Gastroesophageal sphincter (tissue), 4 donors: Measurements from ENCODE around the gene GOLGA8A. TPM values are rescaled to one million over a fixed set of nuclear protein-coding genes. Genes with fewer than 3 reads are reported as not detected.
A peak's percentile ranks its signal among the peaks of the same experiment; 100 is the strongest.

Experiments
- ATAC-seq: fragments of 150-250 bp; one replicate; pipeline ENCODE4 v1.9.1; 2016; ENCODE audit warnings: mild to moderate bottlenecking, moderate library complexity
- H3K27ac ChIP-seq, 4 donors: fragments of 200-600 bp; sonication (generic) in 3 of 4; 1 replicate in 3 of 4; 2 replicates in 1 of 4; pipeline ENCODE4 v1.5.1; 2016 to 2019
- H3K27me3 ChIP-seq: fragments of 200-600 bp; sonication (generic); one replicate; pipeline ENCODE4 v1.5.1; 2019
- H3K36me3 ChIP-seq, 2 donors: fragments of 200-600 bp; sonication (generic); one replicate each; pipeline ENCODE4 v1.5.1; 2019; ENCODE audit warnings: control low read depth in 1 of 2
- H3K4me1 ChIP-seq, 3 donors: fragments of 200-600 bp; sonication (generic); 1 replicate in 2 of 3; 2 replicates in 1 of 3; pipeline ENCODE4 v1.5.1; 2016 to 2019; ENCODE audit warnings: control low read depth in 2 of 3
- H3K4me3 ChIP-seq, 2 donors: fragments of 200-600 bp; sonication (generic); one replicate each; pipeline ENCODE4 v1.5.1; 2019; ENCODE audit warnings: mild to moderate bottlenecking in 1 of 2, moderate library complexity in 1 of 2
- H3K9me3 ChIP-seq, 3 donors: fragments of 200-600 bp; sonication (generic); one replicate each; pipeline ENCODE4 v1.5.1; 2017 to 2019; ENCODE audit warnings: control low read depth in 2 of 3
- EP300 ChIP-seq: sonication (generic); formaldehyde crosslinking; IDR thresholded peaks from one replicate; pipeline ENCODE4 v1.6.1; 2017; ENCODE audit warnings: antibody characterized with exemption, mild to moderate bottlenecking
- POLR2A ChIP-seq, 2 donors: fragments of 450-650 bp; IDR thresholded peaks; one replicate each; pipeline ENCODE4 v1.6.1; 2017; ENCODE audit warnings: antibody characterized with exemption in 2 of 2, mild to moderate bottlenecking in 2 of 2, moderate library complexity in 1 of 2
- POLR2AphosphoS5 ChIP-seq: sonication (generic); formaldehyde crosslinking; IDR thresholded peaks from one replicate; pipeline ENCODE4 v1.6.1; 2017; ENCODE audit warnings: antibody characterized with exemption
- WGBS, 2 donors: methylation state at CpG; one replicate each; pipeline ENCODE4 v1.1.5; 2018; ENCODE audit warnings: low coverage in 1 of 2; 5-methylcytosine and 5-hydroxymethylcytosine counted together
- total RNA-seq, 4 donors: library from RNA; depleted of rRNA; stranded (reverse); fragments of >200 nt; gene quantifications; one replicate each; pipeline ENCODE4 v1.1.0, GENCODE V29; 2016
- TF ChIP-seq, protein P1 (sequence below), 4 experiments: fragments of 200-600 bp in 2 of 4; fragments of 450-650 bp in 2 of 4; sonication (generic) in 1 of 4; IDR thresholded peaks; one replicate each; pipeline ENCODE4 v1.5.1; 2017 to 2019; ENCODE audit warnings: antibody characterized with exemption in 4 of 4, mild to moderate bottlenecking in 2 of 4, moderate library complexity in 2 of 4

GOLGA8A gene
- total RNA-seq, 4 donors from 2014 or later: 6.0 to 66.5 (median 27.1) TPM

DNA sequence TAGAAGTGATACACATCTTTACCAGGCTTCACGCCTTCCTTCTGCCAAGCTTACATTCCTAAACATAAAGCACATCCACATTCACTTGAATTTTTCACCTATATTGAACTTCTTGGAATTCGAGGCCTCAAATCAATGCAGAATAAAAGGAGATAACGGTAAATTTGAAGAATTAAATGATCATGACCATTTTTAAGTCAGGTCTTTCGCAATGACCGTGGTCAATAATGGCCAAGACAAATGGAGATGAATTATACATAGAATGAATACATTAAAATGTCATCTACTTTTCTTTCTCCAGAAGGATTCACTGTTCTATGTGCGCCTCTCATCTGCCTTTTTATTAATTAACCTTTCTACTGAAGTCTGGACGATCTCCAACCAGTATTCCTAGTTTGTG is 5.3 kb upstream of the GOLGA8A start:
- TF ChIP-seq EP300: no peak
- no peak for TF ChIP-seq POLR2A (IDR thresholded peaks at IDR 0.05)
- TF ChIP-seq, protein P1, sequence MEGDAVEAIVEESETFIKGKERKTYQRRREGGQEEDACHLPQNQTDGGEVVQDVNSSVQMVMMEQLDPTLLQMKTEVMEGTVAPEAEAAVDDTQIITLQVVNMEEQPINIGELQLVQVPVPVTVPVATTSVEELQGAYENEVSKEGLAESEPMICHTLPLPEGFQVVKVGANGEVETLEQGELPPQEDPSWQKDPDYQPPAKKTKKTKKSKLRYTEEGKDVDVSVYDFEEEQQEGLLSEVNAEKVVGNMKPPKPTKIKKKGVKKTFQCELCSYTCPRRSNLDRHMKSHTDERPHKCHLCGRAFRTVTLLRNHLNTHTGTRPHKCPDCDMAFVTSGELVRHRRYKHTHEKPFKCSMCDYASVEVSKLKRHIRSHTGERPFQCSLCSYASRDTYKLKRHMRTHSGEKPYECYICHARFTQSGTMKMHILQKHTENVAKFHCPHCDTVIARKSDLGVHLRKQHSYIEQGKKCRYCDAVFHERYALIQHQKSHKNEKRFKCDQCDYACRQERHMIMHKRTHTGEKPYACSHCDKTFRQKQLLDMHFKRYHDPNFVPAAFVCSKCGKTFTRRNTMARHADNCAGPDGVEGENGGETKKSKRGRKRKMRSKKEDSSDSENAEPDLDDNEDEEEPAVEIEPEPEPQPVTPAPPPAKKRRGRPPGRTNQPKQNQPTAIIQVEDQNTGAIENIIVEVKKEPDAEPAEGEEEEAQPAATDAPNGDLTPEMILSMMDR (IDR thresholded peaks at IDR 0.05): no peak
- TF ChIP-seq POLR2AphosphoS5: no peak
- Histone ChIP-seq H3K9me3 (no peaks in the 10 kb centered on the region), H3K4me3 (no peak overlapping the region), H3K4me1 (peaks cover 0 to 3% (median 0%) of the 10 kb centered on the region in 3 donors), H3K27ac (no peak overlapping the region), H3K27me3 (no peaks in the 10 kb centered on the region), H3K36me3 (no peaks in the 10 kb centered on the region)
- WGBS, 2 donors: 78 to 80% methylated on average over 7 of the region's 7 CpGs
- no peak for ATAC-seq

DNA sequence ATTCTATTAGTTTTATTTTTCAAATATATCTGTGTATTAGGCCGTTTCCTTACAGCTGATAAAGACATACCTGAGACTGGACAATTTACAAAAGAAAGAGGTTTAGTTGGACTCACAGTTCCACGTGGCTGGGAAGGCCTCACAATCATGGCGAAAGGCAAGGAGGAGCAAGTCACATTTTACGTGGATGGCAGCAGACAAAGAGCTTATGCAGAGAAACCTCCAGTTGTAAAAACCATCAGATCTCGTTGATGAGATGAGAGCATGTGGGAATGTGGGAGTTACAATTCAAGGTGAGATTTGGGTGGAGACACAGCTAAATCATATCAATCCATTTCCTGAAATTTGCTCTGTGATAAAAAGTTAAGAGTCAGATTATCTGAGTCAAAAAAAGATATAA is 2.3 kb upstream of the GOLGA8A start:
- Histone ChIP-seq H3K9me3 (no peaks in the 10 kb centered on the region), H3K4me3 (no peak overlapping the region), H3K4me1 (peaks cover 0 to 27% (median 0%) of the 10 kb centered on the region in 3 donors), H3K36me3 (peaks cover 0 to 2% of the 10 kb centered on the region in 2 donors), H3K27me3 (no peaks in the 10 kb centered on the region), H3K27ac (no peak overlapping the region)
- 50 to 59% methylated on average over 1 to 5 of the region's 5 CpGs for WGBS, 2 donors
- no peak for ATAC-seq
- TF ChIP-seq EP300 (no peak), POLR2A (IDR thresholded peaks at IDR 0.05) (no peak), POLR2AphosphoS5 (no peak)
- TF ChIP-seq, protein P1 (IDR thresholded peaks at IDR 0.05): no peak

DNA sequence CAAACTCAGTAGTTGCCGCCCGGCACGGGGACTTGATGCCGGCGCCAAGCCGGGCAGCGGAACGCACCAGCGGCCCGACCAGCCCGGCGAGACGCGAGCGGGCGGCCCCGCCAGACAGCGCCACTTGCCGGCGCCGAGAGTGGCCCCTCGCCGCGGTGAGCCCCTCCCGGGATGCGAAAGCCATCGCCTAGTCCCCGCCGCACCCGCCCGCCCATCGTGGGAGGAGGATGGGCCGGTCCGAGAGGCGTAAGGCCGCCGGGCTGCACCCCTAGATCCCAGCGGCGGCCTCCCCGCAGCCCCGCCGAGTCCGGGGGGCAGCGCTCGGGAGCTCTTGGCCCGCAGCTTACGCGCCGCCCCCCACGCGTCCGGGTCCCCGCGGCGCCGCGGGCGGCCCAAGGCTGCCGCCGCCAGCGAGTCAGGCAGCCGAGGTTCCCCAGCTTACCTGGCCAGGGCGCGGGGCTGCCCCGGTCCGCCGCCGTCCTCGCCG is 609 bp downstream of the GOLGA8A start:
- no peak for TF ChIP-seq POLR2AphosphoS5
- TF ChIP-seq, protein P1 (IDR thresholded peaks at IDR 0.05): peak in 1 of 4 experiments; percentile 18
- peaks cover 0 to 27% (median 0%) of the 10 kb centered on the region in 3 donors for H3K4me1 ChIP-seq
- peak overlapping the region; percentile 76 to 81 for H3K4me3 ChIP-seq
- peak; percentile 71 for ATAC-seq
- H3K36me3 ChIP-seq: peaks cover 0 to 24% of the 10 kb centered on the region in 2 donors
- no peaks in the 10 kb centered on the region for H3K27me3 ChIP-seq
- no peaks in the 10 kb centered on the region for H3K9me3 ChIP-seq
- WGBS, 2 donors: no CpG with 5 or more reads among the region's 70 CpGs
- peak overlapping the region in 3 of 4 donors; percentile 57 to 73 (median 64) for H3K27ac ChIP-seq

DNA sequence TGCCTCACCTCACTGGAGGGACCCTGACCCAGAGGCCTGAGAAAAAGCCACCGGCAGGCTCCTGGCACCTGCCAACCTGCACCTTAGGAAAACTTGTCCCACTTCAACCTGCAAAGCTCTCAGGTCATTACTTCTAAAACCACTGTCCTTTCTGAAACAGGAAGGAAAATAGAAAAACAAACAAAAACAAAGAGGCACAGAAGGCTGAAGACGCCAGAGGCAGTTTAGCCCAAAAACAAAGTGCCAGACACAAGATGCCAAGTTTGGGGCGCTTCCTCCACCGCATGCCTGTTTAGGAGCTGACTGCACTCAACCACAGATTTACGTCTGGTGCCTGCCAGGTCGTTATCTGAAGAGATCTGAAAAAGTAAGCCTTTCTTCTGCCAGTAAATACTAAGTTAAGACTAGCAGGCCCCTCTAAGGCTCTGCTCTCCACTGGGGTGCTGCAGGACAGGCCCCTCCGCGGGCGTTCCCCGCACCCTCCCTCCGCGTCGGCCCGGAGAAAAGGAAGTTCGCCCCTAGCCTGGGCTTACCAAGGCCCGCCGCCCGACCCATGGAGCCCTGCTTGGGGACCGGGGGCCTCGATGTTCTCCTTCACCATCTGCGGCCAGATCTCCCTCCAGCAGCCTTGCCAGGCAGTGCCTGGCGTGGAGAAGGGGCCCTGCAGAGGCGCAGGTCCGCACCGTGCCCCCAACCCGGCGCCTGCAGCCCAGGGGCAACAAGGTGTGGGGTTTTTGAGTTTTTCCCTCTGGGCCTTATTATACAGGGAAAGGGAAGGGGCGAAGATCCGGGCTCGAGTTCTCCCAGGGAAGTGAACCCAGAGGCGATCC is 1.3 kb downstream of the GOLGA8A start:
- 3% methylated on average over 5 of the region's 31 CpGs; no CpG with 5 or more reads in 1 of the 2 donors for WGBS, 2 donors
- no peaks in the 10 kb centered on the region for H3K9me3 ChIP-seq
- H3K4me3 ChIP-seq: peak overlapping the region; percentile 76 to 81
- H3K36me3 ChIP-seq: peaks cover 0 to 31% of the 10 kb centered on the region in 2 donors
- H3K27ac ChIP-seq: peak overlapping the region in 3 of 4 donors; percentile 57 to 73 (median 64)
- no peak for ATAC-seq
- H3K27me3 ChIP-seq: no peaks in the 10 kb centered on the region
- TF ChIP-seq, protein P1 (IDR thresholded peaks at IDR 0.05): no peak
- TF ChIP-seq POLR2A (IDR thresholded peaks at IDR 0.05) (no peak), POLR2AphosphoS5 (no peak), EP300 (no peak)
- H3K4me1 ChIP-seq: peaks cover 0 to 27% (median 0%) of the 10 kb centered on the region in 3 donors

DNA sequence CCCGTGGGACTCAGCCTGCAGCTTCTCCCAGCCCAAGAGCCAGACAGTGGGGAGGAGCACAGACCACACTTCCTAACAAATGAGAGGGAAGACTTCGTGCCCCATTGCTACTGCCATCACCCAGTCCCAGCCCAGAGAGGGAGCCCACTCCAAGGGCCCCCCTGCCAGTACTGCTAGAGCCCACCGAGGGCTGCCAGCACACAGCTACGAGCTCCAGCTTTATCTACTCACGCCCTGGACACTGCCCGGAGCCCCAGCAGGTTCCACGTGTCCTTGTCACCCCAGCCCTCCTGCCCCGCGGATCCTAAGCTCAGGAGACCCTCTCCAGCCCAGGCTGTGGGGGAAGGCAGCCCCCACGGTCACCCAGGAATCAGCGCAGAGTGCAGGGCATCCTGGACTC is 1.9 kb downstream of the GOLGA8A start:
- H3K9me3 ChIP-seq: no peaks in the 10 kb centered on the region
- H3K27me3 ChIP-seq: no peaks in the 10 kb centered on the region
- H3K27ac ChIP-seq: no peak overlapping the region
- WGBS, 2 donors: no CpG with 5 or more reads among the region's 11 CpGs
- ATAC-seq: no peak
- H3K36me3 ChIP-seq: peaks cover 0 to 32% of the 10 kb centered on the region in 2 donors
- peak overlapping the region in 1 of 2 donors; percentile 81 for H3K4me3 ChIP-seq
- TF ChIP-seq, protein P1 (IDR thresholded peaks at IDR 0.05): no peak
- no peak for TF ChIP-seq EP300
- TF ChIP-seq POLR2AphosphoS5: no peak
- TF ChIP-seq POLR2A (IDR thresholded peaks at IDR 0.05): no peak
- peaks cover 0 to 27% (median 0%) of the 10 kb centered on the region in 3 donors for H3K4me1 ChIP-seq
